ENCODE data around the gene GLB1L3.

DNA sequence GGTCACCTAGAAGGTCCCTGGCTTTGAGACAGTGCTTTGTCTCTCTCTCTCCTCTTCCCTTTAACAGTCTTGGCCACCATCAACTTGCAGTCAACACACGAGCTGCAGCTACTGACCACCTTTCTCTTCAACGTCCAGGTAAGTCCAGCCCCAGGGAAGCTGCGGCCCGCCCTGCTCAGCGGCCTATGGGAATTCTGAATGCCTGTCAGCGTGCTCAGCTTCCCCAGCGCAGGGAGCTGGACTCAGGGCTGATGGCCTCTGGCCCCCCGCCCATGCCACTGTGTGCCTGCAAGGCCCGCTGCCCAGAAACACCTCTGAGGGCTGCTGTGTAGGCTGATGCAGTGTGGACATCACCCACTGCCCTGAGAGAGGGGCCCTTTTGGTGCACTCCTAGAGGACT lies 88.1 kb downstream of the GLB1L3 start:
- TF ChIP-seq, protein P1, sequence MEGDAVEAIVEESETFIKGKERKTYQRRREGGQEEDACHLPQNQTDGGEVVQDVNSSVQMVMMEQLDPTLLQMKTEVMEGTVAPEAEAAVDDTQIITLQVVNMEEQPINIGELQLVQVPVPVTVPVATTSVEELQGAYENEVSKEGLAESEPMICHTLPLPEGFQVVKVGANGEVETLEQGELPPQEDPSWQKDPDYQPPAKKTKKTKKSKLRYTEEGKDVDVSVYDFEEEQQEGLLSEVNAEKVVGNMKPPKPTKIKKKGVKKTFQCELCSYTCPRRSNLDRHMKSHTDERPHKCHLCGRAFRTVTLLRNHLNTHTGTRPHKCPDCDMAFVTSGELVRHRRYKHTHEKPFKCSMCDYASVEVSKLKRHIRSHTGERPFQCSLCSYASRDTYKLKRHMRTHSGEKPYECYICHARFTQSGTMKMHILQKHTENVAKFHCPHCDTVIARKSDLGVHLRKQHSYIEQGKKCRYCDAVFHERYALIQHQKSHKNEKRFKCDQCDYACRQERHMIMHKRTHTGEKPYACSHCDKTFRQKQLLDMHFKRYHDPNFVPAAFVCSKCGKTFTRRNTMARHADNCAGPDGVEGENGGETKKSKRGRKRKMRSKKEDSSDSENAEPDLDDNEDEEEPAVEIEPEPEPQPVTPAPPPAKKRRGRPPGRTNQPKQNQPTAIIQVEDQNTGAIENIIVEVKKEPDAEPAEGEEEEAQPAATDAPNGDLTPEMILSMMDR (IDR thresholded peaks at IDR 0.05): no peak
- TF ChIP-seq EP300 (IDR thresholded peaks at IDR 0.05): no peak
- no peak for TF ChIP-seq POLR2A (IDR thresholded peaks at IDR 0.05)
